K562 (cell line): ENCODE data around the gene RALGAPB. TPM values are rescaled to one million over a fixed set of nuclear protein-coding genes. Genes with fewer than 3 reads are reported as not detected.

ENCODE experiments used
- ATF1 ChIP-seq, 2 experiments: fragments of 450-650 bp in 1 of 2; IDR thresholded peaks; 2 replicates each; pipeline ENCODE4 v1.6.1; 2016; ENCODE audit warnings: missing compliant biosample characterization in 1 of 2, missing genetic modification characterization in 1 of 2
- BCL6 ChIP-seq: fragments of 250-450 bp; sonication (Bioruptor Pico); IDR thresholded peaks from 2 replicates; pipeline ENCODE4 v1.4.0; 2020
- DPF2 ChIP-seq: fragments of 450-650 bp; IDR thresholded peaks from 2 replicates; pipeline ENCODE4 v1.6.1; 2016
- ETS2 ChIP-seq: IDR thresholded peaks from 2 replicates; pipeline ENCODE4 v1.6.1; 2016; ENCODE audit warnings: borderline replicate concordance, missing genetic modification characterization, mild to moderate bottlenecking, moderate library complexity, missing compliant biosample characterization; ENCODE audit not compliant: poor library complexity, severe bottlenecking
- EZH2 ChIP-seq: IDR thresholded peaks from 2 replicates; pipeline ENCODE4 v1.6.1; 2012; ENCODE audit warnings: low read depth, mild to moderate bottlenecking, inconsistent platforms, low read length, borderline replicate concordance
- FOS ChIP-seq: IDR thresholded peaks from 3 replicates; pipeline ENCODE4 v1.6.1; 2011; ENCODE audit not compliant: insufficient read length; ENCODE audit errors: extremely low read depth
- GATA2 ChIP-seq: sonication (generic); formaldehyde crosslinking; IDR thresholded peaks from 2 replicates; pipeline ENCODE4 v1.4.0; 2020; ENCODE audit warnings: mild to moderate bottlenecking, missing genetic modification reagents
- GTF2E2 ChIP-seq: fragments of 200-800 bp; sonication (Bioruptor generic); IDR thresholded peaks from 2 replicates; pipeline ENCODE4 v1.6.1; 2016; ENCODE audit warnings: missing genetic modification characterization, missing compliant biosample characterization
- HDAC1 ChIP-seq, 2 experiments: fragments of 450-650 bp; IDR thresholded peaks; 2 replicates each; pipeline ENCODE4 v1.6.1; 2016 to 2017; ENCODE audit warnings: inconsistent platforms in 1 of 2, mild to moderate bottlenecking in 1 of 2, moderate library complexity in 1 of 2
- L3MBTL2 ChIP-seq: fragments of 450-650 bp; IDR thresholded peaks from 2 replicates; pipeline ENCODE4 v1.6.1; 2016; ENCODE audit warnings: mild to moderate bottlenecking, moderate library complexity
- MAFG ChIP-seq: fragments of 450-650 bp; conservative IDR thresholded peaks from 2 replicates; pipeline ENCODE4 v1.6.1; 2016; ENCODE audit warnings: missing genetic modification characterization, missing compliant biosample characterization
- NFATC3 ChIP-seq: fragments of 450-650 bp; IDR thresholded peaks from 2 replicates; pipeline ENCODE4 v1.6.1; 2017; ENCODE audit warnings: mild to moderate bottlenecking
- SETDB1 ChIP-seq: IDR thresholded peaks from one replicate; pipeline ENCODE4 v1.6.1; 2012; ENCODE audit warnings: low read length, control low read depth, inconsistent platforms
- SNIP1 ChIP-seq: fragments of 450-650 bp; IDR thresholded peaks from 2 replicates; pipeline ENCODE4 v1.7.1; 2017; ENCODE audit warnings: low read depth, mild to moderate bottlenecking
- TBP ChIP-seq: optimal IDR thresholded peaks from 2 replicates; pipeline ENCODE3; 2011; ENCODE audit warnings: low read depth, low read length, improper control_type of control experiment
- TFAM ChIP-seq: fragments of 250-450 bp; sonication (Bioruptor Pico); conservative IDR thresholded peaks from 2 replicates; pipeline ENCODE4 v1.5.0; 2021; ENCODE audit warnings: mild to moderate bottlenecking, moderate library complexity
- TRIM28 ChIP-seq: fragments of 450-650 bp; IDR thresholded peaks from 2 replicates; pipeline ENCODE4 v1.6.1; 2017
- ZFX ChIP-seq: sonication (generic); formaldehyde crosslinking; IDR thresholded peaks from 2 replicates; pipeline ENCODE4 v1.8.0; 2022; ENCODE audit warnings: mild to moderate bottlenecking, missing genetic modification reagents, moderate library complexity
- ZNF282 ChIP-seq: sonication (generic); formaldehyde crosslinking; IDR thresholded peaks from 2 replicates; pipeline ENCODE4 v1.8.1; 2023; ENCODE audit warnings: missing genetic modification reagents
- ZNF696 ChIP-seq: fragments of 250-450 bp; sonication (Bioruptor Pico); conservative IDR thresholded peaks from 2 replicates; pipeline ENCODE4 v1.4.0; 2020; ENCODE audit warnings: mild to moderate bottlenecking, moderate library complexity
- polyA plus RNA-seq, 8 experiments: library from polyadenylated mRNA; depleted of rRNA in 4 of 8; stranded (reverse) in 5 of 8; unstranded in 3 of 8; fragments of >200 nt; fragmentation: Nextera tagmentation in 2 of 8; fragmentation: Illumina TruSeq in 1 of 8; extraction: Ambion mirVana in 2 of 8; extraction: Trizol in 1 of 8; gene quantifications; 2 replicates each; pipeline versions ENCODE4 v1.2.1 to v1.2.3, GENCODE V29; 2011 to 2014; ENCODE audit warnings: inconsistent platforms in 1 of 8, missing spikeins in 1 of 8
- total RNA-seq, 7 experiments: library from RNA; depleted of rRNA in 6 of 7; stranded (reverse); fragments of >200 nt in 6 of 7; fragmentation: Illumina TruSeq in 2 of 7; extraction: Trizol in 2 of 7; gene quantifications; 2 replicates each; pipeline versions ENCODE4 v1.2.1 to v1.2.3, GENCODE V29; 2011 to 2021; ENCODE audit warnings: low replicate concordance in 1 of 7
- TF ChIP-seq, protein P1 (sequence below): fragments of 450-650 bp; IDR thresholded peaks from 2 replicates; pipeline ENCODE4 v1.6.1; 2016
- TF ChIP-seq, protein P2 (sequence below): sonication (generic); formaldehyde crosslinking; IDR thresholded peaks from 2 replicates; pipeline ENCODE4 v1.8.1; 2023; ENCODE audit warnings: mild to moderate bottlenecking, missing genetic modification reagents
- TF ChIP-seq, protein P3 (sequence below): sonication (generic); formaldehyde crosslinking; IDR thresholded peaks from 2 replicates; pipeline ENCODE4 v1.8.1; 2023; ENCODE audit warnings: mild to moderate bottlenecking, missing genetic modification reagents
- TF ChIP-seq, protein P4 (sequence below): fragments of 450-650 bp; formaldehyde crosslinking; IDR thresholded peaks from 2 replicates; pipeline ENCODE4 v1.4.0; 2020; ENCODE audit warnings: mild to moderate bottlenecking, mixed read lengths

RALGAPB gene
- total and polyA plus RNA-seq, 9 of the 15 experiments (the other 6 are each of a cell fraction or from before 2014, with no cell fraction given) = 4.3 to 25.6 (median 13.6) TPM

DNA sequence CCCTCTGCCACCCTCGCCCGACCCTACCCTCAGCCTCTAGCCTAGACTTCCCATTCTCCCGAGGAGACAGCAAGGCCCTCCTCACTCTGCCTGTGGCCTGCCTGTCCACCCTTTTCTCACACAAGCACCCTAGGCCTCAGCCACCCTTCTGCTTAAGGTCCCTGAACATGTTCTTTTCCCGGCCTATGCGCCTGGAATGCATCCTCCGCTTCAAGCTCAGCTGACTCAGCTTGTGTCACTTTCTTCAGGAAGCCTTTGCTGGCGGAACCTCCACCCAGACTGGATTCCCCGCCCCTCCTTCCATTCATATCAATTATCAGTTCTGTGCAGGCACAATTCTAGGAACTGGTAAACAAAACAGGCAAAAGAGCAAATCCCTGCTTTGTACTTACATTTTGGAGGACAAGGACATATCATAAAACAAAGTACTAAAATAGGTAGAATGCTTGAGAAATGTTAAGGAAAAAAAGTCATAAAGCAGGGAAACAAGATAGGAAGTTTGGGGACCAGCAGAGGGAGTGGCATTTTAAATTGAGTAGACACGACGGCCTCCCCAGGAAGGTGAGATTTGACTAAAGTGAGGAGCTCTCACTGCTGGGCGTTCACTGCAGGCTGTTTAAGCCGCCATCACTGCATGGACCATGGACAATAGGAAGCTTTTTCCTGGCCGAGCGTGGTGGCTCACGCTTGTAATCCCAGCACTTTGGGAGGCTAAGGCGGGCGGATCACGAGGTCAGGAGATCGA is 19.6 kb upstream of the RALGAPB start (continued):
- TF ChIP-seq ETS2 (no peak), TRIM28 (no peak), EZH2 (no peak), SNIP1 (no peak), MAFG (tag) (peak; percentile 85), TFAM (CRISPR knock-in tag) (no peak), BCL6 (CRISPR knock-in tag) (no peak), ZFX (CRISPR knock-in tag) (no peak), DPF2 (peak; percentile 96), HDAC1 (IDR thresholded peaks at IDR 0.05) (peak in 1 of 2 experiments; percentile 90; a peak in 2 of 4 replicates), SETDB1 (no peak), NFATC3 (no peak), ATF1 (CRISPR knock-in tag; IDR thresholded peaks at IDR 0.05) (no peak), ATF1 (tag; IDR thresholded peaks at IDR 0.05) (0 out of 2 replicates have a peak, but pooled peaks have one; percentile 22), FOS (no peak), L3MBTL2 (peak; percentile 56), TBP (no peak), GTF2E2 (tag) (no peak), ZNF282 (CRISPR knock-in tag) (no peak), GATA2 (CRISPR knock-in tag) (peak; percentile 53; the same call in 1 of the 2 replicates), ZNF696 (CRISPR knock-in tag) (no peak)
- TF ChIP-seq, protein P1, sequence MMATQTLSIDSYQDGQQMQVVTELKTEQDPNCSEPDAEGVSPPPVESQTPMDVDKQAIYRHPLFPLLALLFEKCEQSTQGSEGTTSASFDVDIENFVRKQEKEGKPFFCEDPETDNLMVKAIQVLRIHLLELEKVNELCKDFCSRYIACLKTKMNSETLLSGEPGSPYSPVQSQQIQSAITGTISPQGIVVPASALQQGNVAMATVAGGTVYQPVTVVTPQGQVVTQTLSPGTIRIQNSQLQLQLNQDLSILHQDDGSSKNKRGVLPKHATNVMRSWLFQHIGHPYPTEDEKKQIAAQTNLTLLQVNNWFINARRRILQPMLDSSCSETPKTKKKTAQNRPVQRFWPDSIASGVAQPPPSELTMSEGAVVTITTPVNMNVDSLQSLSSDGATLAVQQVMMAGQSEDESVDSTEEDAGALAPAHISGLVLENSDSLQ = peak; percentile 46
- TF ChIP-seq, protein P2, sequence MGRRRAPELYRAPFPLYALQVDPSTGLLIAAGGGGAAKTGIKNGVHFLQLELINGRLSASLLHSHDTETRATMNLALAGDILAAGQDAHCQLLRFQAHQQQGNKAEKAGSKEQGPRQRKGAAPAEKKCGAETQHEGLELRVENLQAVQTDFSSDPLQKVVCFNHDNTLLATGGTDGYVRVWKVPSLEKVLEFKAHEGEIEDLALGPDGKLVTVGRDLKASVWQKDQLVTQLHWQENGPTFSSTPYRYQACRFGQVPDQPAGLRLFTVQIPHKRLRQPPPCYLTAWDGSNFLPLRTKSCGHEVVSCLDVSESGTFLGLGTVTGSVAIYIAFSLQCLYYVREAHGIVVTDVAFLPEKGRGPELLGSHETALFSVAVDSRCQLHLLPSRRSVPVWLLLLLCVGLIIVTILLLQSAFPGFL (CRISPR knock-in tag) = no peak
- TF ChIP-seq, protein P3, sequence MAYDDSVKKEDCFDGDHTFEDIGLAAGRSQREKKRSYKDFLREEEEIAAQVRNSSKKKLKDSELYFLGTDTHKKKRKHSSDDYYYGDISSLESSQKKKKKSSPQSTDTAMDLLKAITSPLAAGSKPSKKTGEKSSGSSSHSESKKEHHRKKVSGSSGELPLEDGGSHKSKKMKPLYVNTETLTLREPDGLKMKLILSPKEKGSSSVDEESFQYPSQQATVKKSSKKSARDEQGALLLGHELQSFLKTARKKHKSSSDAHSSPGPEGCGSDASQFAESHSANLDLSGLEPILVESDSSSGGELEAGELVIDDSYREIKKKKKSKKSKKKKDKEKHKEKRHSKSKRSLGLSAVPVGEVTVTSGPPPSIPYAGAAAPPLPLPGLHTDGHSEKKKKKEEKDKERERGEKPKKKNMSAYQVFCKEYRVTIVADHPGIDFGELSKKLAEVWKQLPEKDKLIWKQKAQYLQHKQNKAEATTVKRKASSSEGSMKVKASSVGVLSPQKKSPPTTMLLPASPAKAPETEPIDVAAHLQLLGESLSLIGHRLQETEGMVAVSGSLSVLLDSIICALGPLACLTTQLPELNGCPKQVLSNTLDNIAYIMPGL = no peak
- TF ChIP-seq, protein P4, sequence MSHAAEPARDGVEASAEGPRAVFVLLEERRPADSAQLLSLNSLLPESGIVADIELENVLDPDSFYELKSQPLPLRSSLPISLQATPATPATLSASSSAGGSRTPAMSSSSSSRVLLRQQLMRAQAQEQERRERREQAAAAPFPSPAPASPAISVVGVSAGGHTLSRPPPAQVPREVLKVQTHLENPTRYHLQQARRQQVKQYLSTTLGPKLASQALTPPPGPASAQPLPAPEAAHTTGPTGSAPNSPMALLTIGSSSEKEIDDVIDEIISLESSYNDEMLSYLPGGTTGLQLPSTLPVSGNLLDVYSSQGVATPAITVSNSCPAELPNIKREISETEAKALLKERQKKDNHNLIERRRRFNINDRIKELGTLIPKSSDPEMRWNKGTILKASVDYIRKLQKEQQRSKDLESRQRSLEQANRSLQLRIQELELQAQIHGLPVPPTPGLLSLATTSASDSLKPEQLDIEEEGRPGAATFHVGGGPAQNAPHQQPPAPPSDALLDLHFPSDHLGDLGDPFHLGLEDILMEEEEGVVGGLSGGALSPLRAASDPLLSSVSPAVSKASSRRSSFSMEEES = no peak
